Femur (tissue), 1 donor: ENCODE measurements around the gene NME4.
A peak's percentile ranks its signal among the peaks of the same experiment; 100 is the strongest.

Source experiments
- DNase-seq: peaks from one replicate; pipeline ENCODE4 v3.0.0-alpha.2; 2017

The NME4 gene

GRCh38 chr16:440627-441026 is 43.6 kb downstream of the NME4 start:
- peak; percentile 58 for DNase-seq

- no peak for DNase-seq
These were observed 44.4 kb downstream of the NME4 start for GRCh38 chr16:441447-441846.

- DNase-seq: no peak
These were observed 46.0 kb downstream of the NME4 start for GRCh38 chr16:442976-443375.

- no peak for DNase-seq
These were observed 47.0 kb downstream of the NME4 start for GRCh38 chr16:444027-444426.

- DNase-seq: no peak
These were observed 48.6 kb downstream of the NME4 start for GRCh38 chr16:445566-445965.
